NCI-H1092 (cell line): ENCODE results near the gene CRYGA.
"Not testable (repeated sequence)": the region's sequence is repeated elsewhere in the genome, so short reads cannot be mapped to it uniquely, and the experiment has no call there.

ENCODE experiments used
- DNase-seq: peaks from one replicate; lab custom pipeline; 2025; lab: John Stamatoyannopoulos, UW

The CRYGA gene

GRCh38 chr2:208125251-208125650 lies 38.1 kb downstream of the CRYGA start:
- DNase-seq: no peak

- DNase-seq: not testable (repeated sequence)
Measured at GRCh38 chr2:208124013-208124715, 39.2 kb downstream of the CRYGA start, which contains the start of gene CRYGD. CRYGD (minus strand) TSS chr2:208124524; CDS start chr2:208124473, 51 bp downstream.

- no peak for DNase-seq
Measured at GRCh38 chr2:208122248-208122647, 41.1 kb downstream of the CRYGA start.

GRCh38 chr2:208118918-208119317 lies 44.5 kb downstream of the CRYGA start:
- no peak for DNase-seq

- not testable (repeated sequence) for DNase-seq
Measured at GRCh38 chr2:208117390-208117789, 46.0 kb downstream of the CRYGA start.

- no peak for DNase-seq
Measured at GRCh38 chr2:208112969-208113368, 50.4 kb downstream of the CRYGA start.

- DNase-seq: not testable (repeated sequence)
Measured at GRCh38 chr2:208112273-208112745, 51.1 kb downstream of the CRYGA start.
